ENCODE results near the gene TBKBP1. TPM values are rescaled to one million over a fixed set of nuclear protein-coding genes. Genes with fewer than 3 reads are reported as not detected.

Gene TBKBP1
- total RNA-seq, 3 donors from 2014 or later, result 4.5 to 11.5 (median 8.3) TPM

DNA sequence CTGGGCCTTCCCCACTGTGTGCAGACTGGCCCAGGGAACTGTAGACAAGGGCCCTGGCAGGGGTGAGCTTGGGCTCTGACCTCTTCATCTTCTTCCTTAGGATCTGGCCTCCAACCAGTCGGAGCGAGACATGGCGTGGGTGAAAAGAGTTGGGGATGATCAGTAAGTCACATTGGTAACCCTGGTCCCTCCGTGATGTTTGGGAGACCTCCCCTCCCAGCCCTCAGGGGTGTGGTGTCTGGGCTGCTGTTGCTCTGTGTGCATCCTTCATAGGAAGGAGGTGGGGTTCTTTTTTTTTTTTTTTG is 5.5 kb downstream of the TBKBP1 start:
- intact Hi-C loops (cut with DNase I; ENCODE audit: low total_unique reads), result no loop called here
- Histone ChIP-seq H3K36me3 (no peaks in the 10 kb centered on the region), H3K27me3 (no peaks in the 10 kb centered on the region), H3K4me3 (no peak overlapping the region), H3K4me1 (peaks cover 0 to 3% of the 10 kb centered on the region in 2 donors), H3K27ac (no peak overlapping the region), H3K9me3 (no peaks in the 10 kb centered on the region)
- DNase-seq (ENCODE audit: low spot score in 2 of 2), result no peak
- TF ChIP-seq, protein P1, sequence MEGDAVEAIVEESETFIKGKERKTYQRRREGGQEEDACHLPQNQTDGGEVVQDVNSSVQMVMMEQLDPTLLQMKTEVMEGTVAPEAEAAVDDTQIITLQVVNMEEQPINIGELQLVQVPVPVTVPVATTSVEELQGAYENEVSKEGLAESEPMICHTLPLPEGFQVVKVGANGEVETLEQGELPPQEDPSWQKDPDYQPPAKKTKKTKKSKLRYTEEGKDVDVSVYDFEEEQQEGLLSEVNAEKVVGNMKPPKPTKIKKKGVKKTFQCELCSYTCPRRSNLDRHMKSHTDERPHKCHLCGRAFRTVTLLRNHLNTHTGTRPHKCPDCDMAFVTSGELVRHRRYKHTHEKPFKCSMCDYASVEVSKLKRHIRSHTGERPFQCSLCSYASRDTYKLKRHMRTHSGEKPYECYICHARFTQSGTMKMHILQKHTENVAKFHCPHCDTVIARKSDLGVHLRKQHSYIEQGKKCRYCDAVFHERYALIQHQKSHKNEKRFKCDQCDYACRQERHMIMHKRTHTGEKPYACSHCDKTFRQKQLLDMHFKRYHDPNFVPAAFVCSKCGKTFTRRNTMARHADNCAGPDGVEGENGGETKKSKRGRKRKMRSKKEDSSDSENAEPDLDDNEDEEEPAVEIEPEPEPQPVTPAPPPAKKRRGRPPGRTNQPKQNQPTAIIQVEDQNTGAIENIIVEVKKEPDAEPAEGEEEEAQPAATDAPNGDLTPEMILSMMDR (IDR thresholded peaks at IDR 0.05), result no peak
- no peak for TF ChIP-seq POLR2AphosphoS5 (IDR thresholded peaks at IDR 0.05)
- TF ChIP-seq POLR2A (IDR thresholded peaks at IDR 0.05), result no peak

DNA sequence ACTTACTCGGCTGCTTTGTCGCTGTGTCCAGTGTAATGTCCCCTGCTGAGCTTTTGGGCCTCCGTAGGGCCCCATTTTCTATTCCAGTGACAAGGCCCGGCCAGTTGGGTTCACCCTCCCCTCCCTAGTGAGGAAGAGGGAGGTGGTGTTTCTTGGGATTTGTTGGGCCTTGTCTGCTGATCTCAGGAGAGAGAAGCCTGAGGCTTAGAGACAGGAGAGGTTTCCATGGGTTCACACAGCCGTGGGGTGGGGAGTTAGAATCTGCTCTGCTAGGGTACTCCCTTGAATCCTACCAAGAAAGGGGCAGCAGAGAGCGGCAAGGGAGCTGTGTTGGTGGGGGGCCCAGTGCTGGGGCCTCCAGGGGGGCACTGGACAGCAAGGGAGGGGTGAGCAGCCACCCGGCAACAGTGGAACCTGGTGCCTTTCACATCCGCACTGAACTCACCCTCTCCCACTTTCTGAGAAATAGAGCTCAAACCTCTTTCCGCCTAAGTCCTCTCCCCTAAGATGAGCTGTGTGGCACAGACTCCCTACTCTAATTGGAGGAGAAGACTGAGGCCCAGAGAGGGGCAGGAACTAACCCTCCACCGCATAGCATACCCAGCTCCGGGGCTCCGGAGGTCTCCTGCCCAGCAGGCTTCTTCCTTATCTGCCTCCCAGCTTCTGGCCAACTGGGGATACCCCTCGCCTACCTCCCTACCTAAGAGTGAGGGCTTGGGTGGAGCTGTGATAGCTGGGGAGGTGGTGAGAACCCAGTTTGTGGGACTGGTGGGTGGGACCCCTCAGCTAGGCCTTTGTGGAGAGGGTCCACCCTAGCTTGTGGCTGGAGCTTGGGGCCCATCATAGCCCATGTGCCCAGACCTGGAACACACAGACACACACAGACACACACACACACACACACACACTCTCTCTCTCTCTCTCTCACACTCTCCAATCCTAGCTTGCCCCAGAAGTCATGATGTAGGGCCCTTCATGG is 6.8 kb downstream of the TBKBP1 start:
- no peak for DNase-seq (ENCODE audit: low spot score in 2 of 2)
- Histone ChIP-seq H3K27ac (no peak overlapping the region), H3K4me1 (no peaks in the 10 kb centered on the region), H3K9me3 (no peaks in the 10 kb centered on the region), H3K36me3 (no peaks in the 10 kb centered on the region), H3K4me3 (no peak overlapping the region), H3K27me3 (no peaks in the 10 kb centered on the region)
- intact Hi-C loops (cut with DNase I; ENCODE audit: low total_unique reads), result no loop called here
- TF ChIP-seq POLR2A (IDR thresholded peaks at IDR 0.05), result no peak
- TF ChIP-seq POLR2AphosphoS5 (IDR thresholded peaks at IDR 0.05), result no peak
- TF ChIP-seq, protein P1 (IDR thresholded peaks at IDR 0.05), result no peak

DNA sequence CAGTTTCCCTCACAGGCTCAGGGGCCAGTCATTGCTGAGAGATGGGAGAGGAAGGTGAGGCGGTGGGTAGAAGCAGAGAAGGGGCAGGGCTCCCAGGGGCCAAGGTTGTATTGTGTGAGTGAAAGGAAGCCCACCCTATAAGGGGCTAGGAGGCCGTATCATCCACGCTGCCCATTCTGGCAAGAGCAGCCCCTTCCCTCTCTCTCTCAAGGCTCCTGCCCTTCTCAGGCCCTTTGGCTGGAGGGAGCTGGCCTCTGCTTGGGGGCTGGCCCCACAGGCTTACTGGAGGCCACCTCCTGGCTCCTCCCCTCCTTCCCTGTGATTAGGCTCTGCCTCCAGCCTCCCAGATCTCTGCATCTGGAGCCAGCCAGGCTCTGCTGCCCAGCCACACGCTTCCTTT is 7.6 kb downstream of the TBKBP1 start:
- TF ChIP-seq POLR2A (IDR thresholded peaks at IDR 0.05), result no peak
- no peak for TF ChIP-seq POLR2AphosphoS5 (IDR thresholded peaks at IDR 0.05)
- TF ChIP-seq, protein P1 (IDR thresholded peaks at IDR 0.05), result no peak
- Histone ChIP-seq H3K4me1 (no peaks in the 10 kb centered on the region), H3K4me3 (no peak overlapping the region), H3K9me3 (no peaks in the 10 kb centered on the region), H3K36me3 (no peaks in the 10 kb centered on the region), H3K27me3 (no peaks in the 10 kb centered on the region), H3K27ac (no peak overlapping the region)
- intact Hi-C loops (cut with DNase I; ENCODE audit: low total_unique reads), result no loop called here
- no peak for DNase-seq (ENCODE audit: low spot score in 2 of 2)

DNA sequence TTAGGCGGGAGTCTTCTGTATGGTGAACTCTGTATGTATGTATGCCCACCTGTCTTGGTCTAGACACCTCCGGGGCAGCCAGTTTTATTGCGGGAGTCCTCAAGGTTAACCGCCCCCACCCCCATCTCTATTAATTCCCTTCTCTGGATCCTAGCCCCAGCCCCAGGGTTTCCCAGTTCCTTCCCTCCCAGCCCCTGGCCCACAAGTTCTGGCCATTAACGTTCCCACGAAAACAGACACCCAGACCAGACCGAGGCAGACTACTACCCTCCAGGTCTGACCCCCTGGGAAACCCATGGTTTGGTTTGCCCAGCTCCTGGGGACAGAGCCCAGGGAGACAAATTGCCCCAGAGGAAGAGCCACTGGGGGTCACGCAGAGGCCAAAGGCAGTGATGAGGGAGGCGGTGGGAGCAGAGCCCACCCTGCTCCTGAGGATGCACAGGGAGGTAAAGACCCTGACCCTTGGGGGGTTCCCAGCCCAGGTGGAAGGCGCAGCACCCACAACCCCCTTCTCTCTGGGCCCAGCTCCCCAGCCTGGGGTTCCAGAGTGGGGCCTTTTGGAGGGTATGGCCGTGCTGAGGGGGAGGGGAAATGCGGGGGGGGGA is 8.5 kb downstream of the TBKBP1 start:
- Histone ChIP-seq H3K9me3 (no peaks in the 10 kb centered on the region), H3K27ac (no peak overlapping the region), H3K4me3 (no peak overlapping the region), H3K27me3 (no peaks in the 10 kb centered on the region), H3K4me1 (no peaks in the 10 kb centered on the region), H3K36me3 (no peaks in the 10 kb centered on the region)
- DNase-seq (ENCODE audit: low spot score in 2 of 2), result no peak
- intact Hi-C loops (cut with DNase I; ENCODE audit: low total_unique reads), result no loop called here
- no peak for TF ChIP-seq POLR2A (IDR thresholded peaks at IDR 0.05)
- TF ChIP-seq POLR2AphosphoS5 (IDR thresholded peaks at IDR 0.05), result no peak
- TF ChIP-seq, protein P1 (IDR thresholded peaks at IDR 0.05), result no peak

DNA sequence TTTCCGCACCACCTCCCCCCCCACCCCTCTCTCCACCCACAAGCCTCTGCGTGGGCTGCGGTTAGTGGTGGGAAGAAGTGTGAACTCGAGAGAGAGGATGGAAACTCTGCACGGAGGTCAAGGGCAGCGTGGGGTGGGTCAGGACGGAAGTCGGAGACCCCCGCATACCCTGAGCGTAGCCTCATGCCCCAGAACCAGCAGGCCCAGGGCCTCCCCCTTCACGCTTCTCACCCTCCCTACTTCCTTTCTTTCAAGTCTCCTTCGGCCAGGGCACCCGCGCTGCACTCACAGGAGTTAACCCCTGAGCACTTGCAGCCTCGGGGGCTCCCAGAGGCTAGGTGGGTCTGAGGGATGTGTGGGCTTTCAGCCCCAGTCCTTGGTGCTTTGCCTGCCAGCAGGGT is 9.2 kb downstream of the TBKBP1 start:
- no peak for DNase-seq (ENCODE audit: low spot score in 2 of 2)
- no peaks in the 10 kb centered on the region for H3K4me1 ChIP-seq
- no peak overlapping the region for H3K4me3 ChIP-seq
- H3K27me3 ChIP-seq, result no peaks in the 10 kb centered on the region
- intact Hi-C loops (cut with DNase I; ENCODE audit: low total_unique reads), result no loop called here
- no peak for TF ChIP-seq POLR2AphosphoS5 (IDR thresholded peaks at IDR 0.05)
- TF ChIP-seq, protein P1 (IDR thresholded peaks at IDR 0.05), result no peak
- no peak for TF ChIP-seq POLR2A (IDR thresholded peaks at IDR 0.05)
- H3K27ac ChIP-seq, result no peak overlapping the region
- no peaks in the 10 kb centered on the region for H3K9me3 ChIP-seq
- no peaks in the 10 kb centered on the region for H3K36me3 ChIP-seq

Data from breast epithelium (tissue), 4 donors.